Loucy (cell line): ENCODE measurements around the gene AKR1B15.

Source experiments
- CTCF ChIP-seq: fragments of 200-600 bp; sonication (generic); conservative IDR thresholded peaks from 2 replicates; pipeline ENCODE4 v1.5.1; 2014; ENCODE audit warnings: mild to moderate bottlenecking, antibody characterized with exemption, low read length
- EZH2phosphoT487 ChIP-seq: fragments of 200-600 bp; IDR thresholded peaks from 2 replicates; pipeline ENCODE4 v1.6.1; 2018; ENCODE audit warnings: antibody characterized with exemption, mild to moderate bottlenecking, moderate library complexity, borderline replicate concordance

GRCh38 chr7:134616611-134617010, 67.7 kb downstream of the AKR1B15 start:
- no peak for TF ChIP-seq CTCF
- TF ChIP-seq EZH2phosphoT487: no peak
